CMK (cell line): Measurements from ENCODE around the gene RNPEPL1.

Experiments
- DNase-seq: peaks from one replicate; pipeline ENCODE4 v3.0.0-alpha.2; 2010; ENCODE audit warnings: low read depth

RNPEPL1 gene

GRCh38 chr2:240590681-240591111, 22.4 kb downstream of the RNPEPL1 start:
- no peak for DNase-seq

DNA sequence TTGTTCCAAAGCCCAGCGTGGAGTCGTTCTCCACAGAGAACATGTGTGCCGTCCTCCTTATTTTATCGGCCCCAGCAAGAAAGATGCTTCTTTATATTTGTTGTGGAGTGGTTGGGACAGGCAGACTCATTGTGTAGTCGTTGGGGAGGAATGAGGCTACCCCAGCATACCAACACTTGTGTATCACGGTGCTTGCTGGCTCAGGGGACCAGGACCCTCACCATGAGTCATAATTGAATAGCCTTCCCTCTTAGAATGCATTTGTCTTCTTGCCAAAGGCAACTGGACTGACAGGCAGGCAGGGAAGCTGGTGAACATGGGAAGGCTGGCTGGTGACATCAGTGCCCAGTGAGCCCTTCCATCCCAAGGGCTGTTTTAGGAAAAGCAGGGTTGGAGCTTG, 22.9 kb downstream of the RNPEPL1 start:
- DNase-seq = no peak

DNA sequence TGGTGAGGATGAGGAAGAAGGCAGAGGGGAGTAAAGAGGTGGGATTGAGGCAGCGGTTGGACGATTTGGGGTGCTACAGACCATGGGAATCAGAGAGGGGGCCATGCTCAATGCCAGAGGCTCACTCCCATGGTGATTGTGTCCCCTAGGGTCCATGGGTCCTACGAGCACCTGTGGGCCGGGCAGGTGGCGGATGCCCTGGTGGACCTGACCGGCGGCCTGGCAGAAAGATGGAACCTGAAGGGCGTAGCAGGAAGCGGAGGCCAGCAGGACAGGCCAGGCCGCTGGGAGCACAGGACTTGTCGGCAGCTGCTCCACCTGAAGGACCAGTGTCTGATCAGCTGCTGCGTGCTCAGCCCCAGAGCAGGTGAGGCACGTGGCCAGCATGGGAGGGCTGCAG, 23.5 kb downstream of the RNPEPL1 start:
- DNase-seq = no peak

- no peak for DNase-seq
These were observed 24.9 kb downstream of the RNPEPL1 start for GRCh38 chr2:240593026-240593702.

DNA sequence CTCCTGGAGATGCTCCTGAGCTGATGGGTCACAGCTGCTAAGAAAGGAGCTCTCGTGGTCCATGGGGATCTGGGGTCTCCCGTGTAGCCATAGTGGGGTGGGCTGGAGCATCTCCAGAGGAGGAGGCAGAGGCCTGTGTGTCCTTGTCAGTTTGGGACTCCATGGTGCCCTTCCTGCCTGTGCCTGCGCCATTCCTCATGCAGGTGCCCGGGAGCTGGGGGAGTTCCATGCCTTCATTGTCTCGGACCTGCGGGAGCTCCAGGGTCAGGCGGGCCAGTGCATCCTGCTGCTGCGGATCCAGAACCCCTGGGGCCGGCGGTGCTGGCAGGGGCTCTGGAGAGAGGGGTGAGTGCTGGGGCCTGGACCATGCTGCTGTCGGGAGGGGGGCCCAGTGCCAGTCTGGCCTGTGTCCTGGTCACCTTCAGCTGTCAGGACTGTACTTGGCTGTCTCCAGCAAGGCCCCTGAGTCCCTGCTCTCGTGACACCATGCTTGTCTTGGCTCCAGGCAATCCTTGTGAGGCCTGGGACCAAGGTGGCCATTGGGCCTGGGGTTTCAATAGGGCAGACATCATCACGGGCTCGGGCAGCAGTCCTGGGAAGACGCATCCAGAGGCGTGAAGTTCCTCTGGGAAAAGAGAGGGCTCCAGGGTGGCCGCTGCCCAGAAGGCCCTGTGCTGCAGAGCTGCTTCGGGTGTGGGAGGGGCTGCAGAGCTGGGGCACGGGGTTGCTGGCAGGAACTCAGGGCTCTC, 25.6 kb downstream of the RNPEPL1 start:
- no peak for DNase-seq

- no peak for DNase-seq
These were observed 26.5 kb downstream of the RNPEPL1 start for GRCh38 chr2:240594511-240595380.

DNA sequence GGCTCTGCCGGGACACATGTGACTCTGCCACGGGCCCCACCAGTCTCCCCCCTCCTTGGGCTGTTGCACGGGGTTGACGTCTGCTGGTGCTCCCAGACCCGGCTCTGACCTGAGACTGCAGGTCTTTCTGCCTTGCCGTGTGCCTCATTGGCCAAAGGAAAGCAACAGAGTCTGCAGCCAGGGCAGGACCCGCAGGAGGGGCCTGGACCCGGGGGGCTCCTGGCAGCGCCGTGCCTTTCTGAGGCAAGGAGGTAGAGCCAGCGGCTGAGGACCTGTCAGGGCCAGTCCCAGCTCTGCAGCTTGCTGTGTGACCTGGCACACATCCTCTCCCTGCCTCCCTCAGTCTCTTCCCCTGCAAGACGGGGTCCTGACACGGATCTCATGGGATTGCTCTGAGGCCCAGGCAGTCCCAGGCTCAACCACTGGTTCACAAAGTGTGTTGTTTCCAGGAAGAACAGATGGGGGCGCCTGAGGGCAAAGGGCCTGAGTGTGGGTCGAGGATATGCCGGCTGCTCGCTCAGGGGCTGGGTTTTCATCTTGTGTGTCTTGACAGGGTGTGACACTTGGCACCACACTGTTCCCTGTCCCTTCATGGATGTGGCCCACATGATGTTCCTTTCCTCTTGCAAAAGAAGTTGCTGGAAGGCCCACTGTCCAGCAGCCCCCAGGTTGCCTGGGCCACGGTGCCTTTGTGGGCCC, 27.2 kb downstream of the RNPEPL1 start:
- no peak for DNase-seq

- no peak for DNase-seq
These were observed 27.8 kb downstream of the RNPEPL1 start for GRCh38 chr2:240596080-240596460.

DNA sequence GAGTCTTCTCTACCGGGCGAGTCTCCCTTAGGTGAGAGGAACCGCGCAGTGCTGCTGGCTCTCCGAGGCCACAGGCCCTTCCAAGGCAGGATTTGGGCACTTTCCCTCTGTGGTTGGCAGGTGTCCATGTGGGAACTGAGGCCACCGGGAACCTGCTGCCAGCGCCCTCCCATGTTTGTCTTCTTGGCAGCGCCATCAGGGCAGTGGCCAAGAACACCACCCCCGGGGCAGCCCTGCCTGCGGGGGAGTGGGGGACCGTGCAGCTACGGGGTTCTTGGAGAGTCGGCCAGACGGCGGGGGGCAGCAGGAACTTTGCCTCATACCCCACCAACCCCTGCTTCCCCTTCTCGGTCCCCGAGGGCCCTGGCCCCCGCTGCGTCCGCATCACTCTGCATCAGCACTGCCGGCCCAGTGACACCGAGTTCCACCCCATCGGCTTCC, 28.2 kb downstream of the RNPEPL1 start:
- DNase-seq = no peak

GRCh38 chr2:240597054-240597418, 28.8 kb downstream of the RNPEPL1 start:
- DNase-seq = no peak

- DNase-seq = no peak
These were observed 29.3 kb downstream of the RNPEPL1 start for GRCh38 chr2:240597419-240598181.

GRCh38 chr2:240598311-240598911, 30.1 kb downstream of the RNPEPL1 start:
- no peak for DNase-seq

DNA sequence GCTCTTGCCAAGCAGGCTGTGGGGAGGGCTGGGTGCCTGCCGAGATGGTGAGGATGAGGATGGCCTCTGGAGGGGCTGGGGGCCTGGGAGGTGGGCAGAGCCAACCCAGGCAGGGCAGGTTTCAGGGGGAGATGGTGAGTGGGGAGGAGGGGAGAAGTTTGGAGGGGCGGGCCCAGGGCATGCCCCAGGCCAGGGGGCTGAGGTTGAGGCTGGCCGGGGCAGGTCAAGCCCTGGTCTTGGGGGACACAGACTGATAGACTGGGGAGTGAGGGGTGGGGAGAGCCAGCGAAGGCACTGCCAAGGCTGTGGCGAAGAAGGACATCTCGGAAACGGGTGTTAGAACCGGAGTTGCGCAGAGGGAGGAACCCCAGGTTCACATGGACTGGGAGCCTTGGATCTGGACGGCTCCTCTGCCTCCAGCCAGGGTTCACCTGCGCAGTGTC, 30.9 kb downstream of the RNPEPL1 start:
- no peak for DNase-seq

DNA sequence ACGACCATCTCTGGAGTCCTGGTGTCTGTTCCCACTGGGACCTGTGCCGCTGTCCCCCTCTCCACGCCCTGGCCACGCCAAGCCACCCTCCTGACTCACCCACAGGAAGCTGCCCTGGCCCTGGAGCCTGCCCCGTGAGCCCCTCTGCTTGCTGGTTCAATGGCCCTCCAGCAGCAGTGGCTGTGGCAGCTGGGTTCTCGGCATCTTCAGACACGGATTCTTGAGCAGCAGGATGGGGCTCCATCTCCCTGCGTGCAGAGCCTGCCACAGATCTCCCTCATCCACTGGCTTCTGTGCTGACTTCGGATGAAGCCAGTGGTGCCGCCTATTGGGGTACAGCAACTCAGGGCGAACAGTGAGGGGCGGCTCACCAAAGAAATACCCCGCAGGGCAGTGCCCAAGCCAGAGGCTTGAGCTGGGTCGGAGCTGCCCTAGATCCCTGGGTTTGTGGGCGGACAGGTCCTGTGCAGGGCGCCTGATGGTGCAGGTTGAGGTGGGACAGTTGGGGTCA, 32.2 kb downstream of the RNPEPL1 start:
- no peak for DNase-seq

- no peak for DNase-seq
These were observed 33.0 kb downstream of the RNPEPL1 start for GRCh38 chr2:240601061-240601830.

- DNase-seq = no peak
These were observed 33.5 kb downstream of the RNPEPL1 start for GRCh38 chr2:240601831-240602160.

DNA sequence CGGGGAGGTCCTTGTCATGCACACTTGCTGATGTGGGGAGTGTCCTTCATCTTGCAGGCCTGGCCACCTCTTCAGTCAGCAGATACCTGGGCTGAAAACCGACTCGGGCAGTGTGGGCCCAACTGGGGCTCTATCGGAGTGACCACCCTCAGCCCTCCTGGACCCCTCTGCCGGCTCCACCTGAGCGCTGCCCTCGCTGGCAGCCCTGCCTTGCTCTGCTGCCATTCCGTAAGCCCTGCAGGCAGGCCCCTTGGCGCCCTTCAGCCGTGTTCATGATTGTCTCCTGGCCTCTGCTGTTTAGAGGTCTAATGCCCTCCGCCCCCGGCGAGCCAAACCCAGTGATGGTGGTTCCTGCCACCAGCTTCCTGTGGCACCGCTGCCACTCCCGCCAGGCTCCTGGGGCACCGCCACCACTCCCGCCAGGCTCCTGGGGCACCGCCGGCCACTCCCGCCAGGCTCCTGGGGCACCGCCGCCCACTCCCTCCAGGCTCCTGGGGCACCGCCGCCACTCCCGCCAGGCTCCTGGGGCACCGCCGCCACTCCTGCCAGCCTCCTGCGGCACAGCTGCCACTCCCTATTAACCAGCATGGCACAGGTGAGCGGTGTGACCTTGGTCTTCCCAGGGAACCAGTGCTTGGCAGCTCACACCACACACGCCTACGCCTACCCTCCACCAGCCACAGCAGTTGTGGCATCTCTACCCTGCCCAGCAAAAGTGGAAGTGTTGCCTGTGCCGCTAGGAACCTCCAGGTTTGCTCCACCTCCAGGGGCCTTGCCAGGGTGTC, 34.2 kb downstream of the RNPEPL1 start:
- no peak for DNase-seq

DNA sequence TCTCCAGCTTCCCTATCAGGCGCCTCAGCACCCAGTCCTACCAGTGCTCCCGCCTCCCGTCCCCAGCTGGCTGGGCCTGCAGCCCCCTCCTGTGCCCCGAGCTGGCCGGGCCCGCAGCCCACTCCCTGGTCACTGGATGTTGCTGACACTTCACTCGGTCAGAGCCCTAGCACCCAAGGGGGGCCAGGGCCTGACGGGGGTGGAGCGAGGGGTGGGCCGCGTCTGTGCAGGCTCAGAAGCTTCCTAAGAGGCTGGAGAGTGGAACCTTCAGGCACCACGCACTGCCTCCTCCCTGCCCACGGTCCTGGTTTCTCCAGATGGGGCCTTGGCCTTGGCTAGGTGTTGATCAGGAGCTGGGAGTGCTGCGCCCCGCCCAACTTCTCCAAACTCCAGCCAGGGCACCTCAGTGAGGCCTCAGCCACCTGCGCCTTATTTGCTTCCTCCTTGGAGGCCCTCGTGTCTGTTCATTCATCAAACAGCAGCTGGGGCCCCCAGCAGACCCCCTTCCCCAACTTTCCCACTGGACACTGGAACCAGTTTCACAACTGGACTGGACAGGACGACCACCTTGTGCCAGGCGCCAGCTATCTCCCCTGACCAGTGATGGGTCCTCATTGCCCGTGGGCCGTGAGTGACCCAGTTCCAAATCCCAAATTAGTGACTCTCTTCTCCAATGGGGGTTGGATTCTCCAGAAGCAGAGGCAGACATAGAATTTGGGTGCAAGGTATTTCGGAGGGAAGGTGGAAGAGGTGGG, 35.0 kb downstream of the RNPEPL1 start:
- no peak for DNase-seq
